Mesothelial cell of epicardium (in vitro differentiated cells): ENCODE results near the gene TMEM54. TPM values are rescaled to one million over a fixed set of nuclear protein-coding genes. Genes with fewer than 3 reads are reported as not detected.

Experiments
- DNase-seq, 2 experiments: peaks; one replicate each; pipeline ENCODE4 v3.0.0; 2021; ENCODE audit warnings: low spot score in 2 of 2; ENCODE audit not compliant: unreplicated experiment in 2 of 2
- H3K27ac Mint-ChIP-seq: 2 replicates; pipeline ENCODE4 v1.8.0; 2021; ENCODE audit warnings: mixed read lengths
- H3K27me3 Mint-ChIP-seq: 2 replicates; pipeline ENCODE4 v1.8.0; 2021; ENCODE audit warnings: low read depth, mixed read lengths
- H3K36me3 Mint-ChIP-seq: 2 replicates; pipeline ENCODE4 v1.8.0; 2021; ENCODE audit warnings: mixed read lengths
- H3K4me1 Mint-ChIP-seq: 2 replicates; pipeline ENCODE4 v1.8.0; 2021; ENCODE audit warnings: mixed read lengths
- H3K4me3 Mint-ChIP-seq: 2 replicates; pipeline ENCODE4 v1.8.0; 2021; ENCODE audit warnings: mild to moderate bottlenecking, moderate library complexity, mixed read lengths
- H3K9me3 Mint-ChIP-seq: 2 replicates; pipeline ENCODE4 v1.8.0; 2021; ENCODE audit warnings: mixed read lengths
- CTCF ChIP-seq: fragments of 200-600 bp; sonication (generic); IDR thresholded peaks from one replicate; pipeline ENCODE4 v1.5.0; 2021; ENCODE audit warnings: antibody characterized with exemption; ENCODE audit not compliant: unreplicated experiment
- total RNA-seq: library from RNA; stranded (reverse); gene quantifications from 3 replicates; pipeline ENCODE4 v1.2.1, GENCODE V29; 2021

TMEM54 gene
- total RNA-seq, 1 donor from 2014 or later, result 49.0 TPM

- peaks cover 40% of the 10 kb centered on the region for H3K27me3 Mint-ChIP-seq
- peaks cover 9% of the 10 kb centered on the region for H3K4me1 Mint-ChIP-seq
- no peak for DNase-seq
- no peak overlapping the region for H3K4me3 Mint-ChIP-seq
- no peaks in the 10 kb centered on the region for H3K36me3 Mint-ChIP-seq
- no peak overlapping the region for H3K27ac Mint-ChIP-seq
- no peak for TF ChIP-seq CTCF
- H3K9me3 Mint-ChIP-seq, result no peaks in the 10 kb centered on the region
These were observed 17.7 kb downstream of the TMEM54 start for GRCh38 chr1:32883338-32884031.

DNA sequence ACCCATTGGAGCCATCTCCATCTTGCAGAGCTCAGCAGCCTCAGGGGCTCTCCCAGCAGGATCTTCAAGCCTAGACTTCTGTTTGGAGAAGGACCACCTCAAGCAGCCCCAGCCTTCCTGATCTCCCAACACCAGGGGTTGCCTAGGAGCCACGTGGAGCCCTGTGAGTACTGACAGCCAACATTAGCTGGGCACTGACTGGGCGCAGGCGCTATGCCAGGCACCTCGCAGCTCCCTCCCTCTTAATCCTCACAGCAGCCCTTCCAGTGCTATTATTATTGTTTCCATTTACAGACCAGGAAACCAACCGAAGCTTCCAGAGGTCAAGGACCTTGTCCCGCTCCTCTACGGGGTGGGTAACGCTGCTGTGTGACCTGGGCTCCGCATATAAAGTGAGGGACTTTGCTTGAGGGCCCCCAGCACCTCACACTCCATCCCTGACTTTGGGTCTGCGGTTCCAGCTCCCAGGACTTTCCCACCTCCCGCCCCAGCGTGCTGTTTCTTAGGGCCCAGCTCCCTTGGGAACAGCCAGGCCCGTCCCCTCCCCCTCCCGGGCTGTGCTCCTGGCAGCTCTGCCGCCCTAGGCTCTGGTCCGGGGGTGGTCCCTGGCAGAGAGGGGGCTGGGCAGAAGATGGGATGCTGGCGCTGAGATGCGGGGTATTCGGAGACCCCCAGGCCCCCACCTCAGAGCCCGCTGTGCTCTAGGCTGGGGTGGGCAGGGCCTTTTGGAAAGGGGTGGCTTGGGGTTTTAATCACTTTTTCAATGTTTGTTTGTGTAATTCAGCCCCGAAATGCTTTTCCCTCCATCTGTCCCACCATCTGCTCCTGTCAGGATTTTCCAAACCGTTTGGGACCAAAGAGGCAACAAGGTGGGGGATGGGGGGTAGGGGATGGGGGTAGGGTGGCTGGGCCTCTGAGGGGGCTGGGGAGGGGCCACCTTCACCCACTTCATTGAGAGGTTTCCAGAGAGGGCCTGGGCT is 19.0 kb downstream of the TMEM54 start:
- H3K27ac Mint-ChIP-seq, result no peak overlapping the region
- H3K36me3 Mint-ChIP-seq, result no peaks in the 10 kb centered on the region
- peaks cover 29% of the 10 kb centered on the region for H3K27me3 Mint-ChIP-seq
- DNase-seq, result no peak
- no peak for TF ChIP-seq CTCF
- H3K9me3 Mint-ChIP-seq, result no peaks in the 10 kb centered on the region
- H3K4me1 Mint-ChIP-seq, result peaks cover 12% of the 10 kb centered on the region
- H3K4me3 Mint-ChIP-seq, result no peak overlapping the region

GRCh38 chr1:32881291-32881690 is 19.9 kb downstream of the TMEM54 start:
- H3K4me3 Mint-ChIP-seq, result no peak overlapping the region
- H3K27me3 Mint-ChIP-seq, result peaks cover 22% of the 10 kb centered on the region
- no peak overlapping the region for H3K27ac Mint-ChIP-seq
- peaks cover 13% of the 10 kb centered on the region for H3K4me1 Mint-ChIP-seq
- H3K36me3 Mint-ChIP-seq, result no peaks in the 10 kb centered on the region
- no peaks in the 10 kb centered on the region for H3K9me3 Mint-ChIP-seq
- no peak for TF ChIP-seq CTCF
- DNase-seq, result no peak

- Mint-ChIP-seq H3K27ac (no peak overlapping the region), H3K4me3 (no peak overlapping the region), H3K4me1 (peaks cover 19% of the 10 kb centered on the region), H3K27me3 (peaks cover 9% of the 10 kb centered on the region), H3K36me3 (no peaks in the 10 kb centered on the region), H3K9me3 (no peaks in the 10 kb centered on the region)
- TF ChIP-seq CTCF, result no peak
- DNase-seq, result no peak
These were observed 22.6 kb downstream of the TMEM54 start for GRCh38 chr1:32878637-32879041.

DNA sequence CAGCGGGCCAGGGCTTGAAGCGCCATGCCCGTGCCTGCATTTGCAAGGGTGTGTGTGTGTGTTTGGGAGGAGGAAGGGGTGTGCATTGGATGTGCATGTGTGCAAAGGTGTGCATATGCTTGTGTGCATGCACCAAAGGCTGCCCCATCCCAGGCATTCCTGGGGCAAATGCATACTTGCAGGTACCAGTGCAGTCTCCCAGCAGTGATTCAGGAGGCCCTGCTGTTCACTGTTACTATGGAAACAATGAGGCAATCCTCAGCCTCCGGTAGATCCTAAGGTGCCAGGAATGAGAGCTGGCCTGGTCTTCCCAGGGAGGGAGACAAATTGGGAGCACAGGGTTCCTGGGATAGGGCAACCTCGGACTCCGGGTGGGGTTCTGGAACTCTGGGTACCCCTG is 23.0 kb downstream of the TMEM54 start:
- peaks cover 18% of the 10 kb centered on the region for H3K4me1 Mint-ChIP-seq
- TF ChIP-seq CTCF, result no peak

More for the DNA sequence above, 23.0 kb downstream of the TMEM54 start:
- H3K9me3 Mint-ChIP-seq, result no peaks in the 10 kb centered on the region
- no peak for DNase-seq
- H3K27ac Mint-ChIP-seq, result no peak overlapping the region
- peaks cover 8% of the 10 kb centered on the region for H3K27me3 Mint-ChIP-seq
- H3K4me3 Mint-ChIP-seq, result no peak overlapping the region
- no peaks in the 10 kb centered on the region for H3K36me3 Mint-ChIP-seq
